Body of pancreas (tissue), 4 donors: ENCODE measurements around the gene RGS10. TPM values are rescaled to one million over a fixed set of nuclear protein-coding genes. Genes with fewer than 3 reads are reported as not detected.

ENCODE experiments used
- ATAC-seq: fragments of 150-250 bp; one replicate; pipeline ENCODE4 v1.9.1; 2016
- DNase-seq, 4 donors: peaks; one replicate each; pipeline ENCODE4 v3.0.0-alpha.2; 2019
- H3K27ac ChIP-seq, 4 donors: fragments of 200-600 bp; sonication (generic); 1 replicate in 3 of 4; 2 replicates in 1 of 4; pipeline versions ENCODE4 v1.5.1 to v1.6.1; 2016 to 2019; ENCODE audit warnings: mild to moderate bottlenecking in 1 of 4, mixed read lengths in 1 of 4, moderate library complexity in 1 of 4
- H3K27me3 ChIP-seq, 2 donors: fragments of 200-600 bp; sonication (generic); one replicate each; pipeline ENCODE4 v1.6.0; 2016; ENCODE audit warnings: mild to moderate bottlenecking in 1 of 2
- H3K36me3 ChIP-seq, 2 donors: fragments of 200-600 bp; sonication (generic); replicated peaks in 1 of 2; 2 replicates each; pipeline ENCODE4 v1.5.1; 2016; ENCODE audit warnings: low read depth in 2 of 2; ENCODE audit not compliant: insufficient read depth in 1 of 2
- H3K4me1 ChIP-seq: fragments of 200-600 bp; sonication (generic); one replicate; pipeline ENCODE4 v1.6.0; 2016
- H3K4me3 ChIP-seq, 2 donors: fragments of 200-600 bp; sonication (generic); 1 replicate in 1 of 2; 2 replicates in 1 of 2; pipeline ENCODE4 v1.5.1; 2016 to 2019
- H3K9me3 ChIP-seq, 3 donors: fragments of 200-600 bp; sonication (generic); 1 replicate in 2 of 3; 2 replicates in 1 of 3; pipeline ENCODE4 v1.5.1; 2016
- POLR2A ChIP-seq, 3 donors: fragments of 450-650 bp; IDR thresholded peaks; one replicate each; pipeline ENCODE4 v1.6.1; 2016; ENCODE audit warnings: antibody characterized with exemption in 3 of 3, mild to moderate bottlenecking in 2 of 3
- WGBS, 2 donors: methylation state at CpG; one replicate each; pipeline ENCODE4 v1.1.5; 2017; 5-methylcytosine and 5-hydroxymethylcytosine counted together
- intact Hi-C: fragments of 100-400 bp; cut with DNase I; formaldehyde crosslinking; loops from one replicate; pipeline ENCODE4 v1.15.1; 2023
- total RNA-seq, 2 donors: library from RNA; depleted of rRNA; stranded (reverse); fragments of >200 nt; gene quantifications; one replicate each; pipeline ENCODE4 v1.1.0, GENCODE V29; 2016
- TF ChIP-seq, protein P1 (sequence below), 7 experiments: fragments of 450-650 bp in 4 of 7; fragments of 200-600 bp in 3 of 7; sonication (generic) in 3 of 7; IDR thresholded peaks; one replicate each; pipeline ENCODE4 v1.5.1; 2016 to 2019; ENCODE audit warnings: antibody characterized with exemption in 7 of 7

Gene RGS10
- total RNA-seq, 2 donors from 2014 or later: 13.2 to 21.3 TPM

DNA sequence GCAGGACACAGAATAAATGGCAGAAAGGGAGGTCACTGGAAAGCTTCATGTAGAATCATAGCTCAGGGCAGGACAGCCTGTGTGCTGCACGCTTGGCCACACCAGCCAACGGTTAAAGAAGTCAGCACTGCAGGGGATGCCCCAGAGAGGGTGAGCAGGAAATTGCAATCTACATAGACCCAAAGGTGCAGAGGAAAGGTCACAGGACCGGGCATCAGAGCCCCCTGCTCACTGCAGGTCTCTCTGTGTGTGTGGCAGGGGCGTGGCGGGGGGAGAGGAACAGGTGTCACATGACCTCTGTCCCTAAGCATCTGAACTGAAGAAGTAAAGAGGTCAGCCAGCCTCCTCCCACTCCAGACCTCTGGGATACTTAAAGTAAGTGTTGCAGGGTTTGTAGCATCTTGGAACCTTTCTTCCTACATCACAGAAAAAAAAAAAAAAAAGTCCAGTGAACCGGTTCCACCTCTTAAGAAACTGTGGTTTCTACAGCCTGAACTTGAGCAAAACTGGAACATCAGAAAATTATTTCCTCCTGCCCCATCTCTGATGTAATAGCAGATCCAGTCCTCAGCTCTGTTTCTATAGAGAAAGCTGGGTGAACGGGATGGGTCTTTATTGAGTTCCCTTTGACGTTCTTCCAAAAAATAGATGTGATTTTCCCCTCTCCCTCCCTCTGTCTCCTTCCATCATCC, 64.3 kb downstream of the RGS10 start:
- Histone ChIP-seq H3K27ac (no peak overlapping the region), H3K4me3 (no peak overlapping the region), H3K4me1 (no peaks in the 10 kb centered on the region), H3K36me3 (no peaks in the 10 kb centered on the region), H3K9me3 (no peaks in the 10 kb centered on the region), H3K27me3 (no peaks in the 10 kb centered on the region)
- DNase-seq (no peak), ATAC-seq (no peak)
- intact Hi-C loops: no loop called here
- 45 to 54% methylated on average over 8 of the region's 8 CpGs for WGBS, 2 donors
- no peak for TF ChIP-seq POLR2A (IDR thresholded peaks at IDR 0.05)
- TF ChIP-seq, protein P1, sequence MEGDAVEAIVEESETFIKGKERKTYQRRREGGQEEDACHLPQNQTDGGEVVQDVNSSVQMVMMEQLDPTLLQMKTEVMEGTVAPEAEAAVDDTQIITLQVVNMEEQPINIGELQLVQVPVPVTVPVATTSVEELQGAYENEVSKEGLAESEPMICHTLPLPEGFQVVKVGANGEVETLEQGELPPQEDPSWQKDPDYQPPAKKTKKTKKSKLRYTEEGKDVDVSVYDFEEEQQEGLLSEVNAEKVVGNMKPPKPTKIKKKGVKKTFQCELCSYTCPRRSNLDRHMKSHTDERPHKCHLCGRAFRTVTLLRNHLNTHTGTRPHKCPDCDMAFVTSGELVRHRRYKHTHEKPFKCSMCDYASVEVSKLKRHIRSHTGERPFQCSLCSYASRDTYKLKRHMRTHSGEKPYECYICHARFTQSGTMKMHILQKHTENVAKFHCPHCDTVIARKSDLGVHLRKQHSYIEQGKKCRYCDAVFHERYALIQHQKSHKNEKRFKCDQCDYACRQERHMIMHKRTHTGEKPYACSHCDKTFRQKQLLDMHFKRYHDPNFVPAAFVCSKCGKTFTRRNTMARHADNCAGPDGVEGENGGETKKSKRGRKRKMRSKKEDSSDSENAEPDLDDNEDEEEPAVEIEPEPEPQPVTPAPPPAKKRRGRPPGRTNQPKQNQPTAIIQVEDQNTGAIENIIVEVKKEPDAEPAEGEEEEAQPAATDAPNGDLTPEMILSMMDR (IDR thresholded peaks at IDR 0.05): no peak

DNA sequence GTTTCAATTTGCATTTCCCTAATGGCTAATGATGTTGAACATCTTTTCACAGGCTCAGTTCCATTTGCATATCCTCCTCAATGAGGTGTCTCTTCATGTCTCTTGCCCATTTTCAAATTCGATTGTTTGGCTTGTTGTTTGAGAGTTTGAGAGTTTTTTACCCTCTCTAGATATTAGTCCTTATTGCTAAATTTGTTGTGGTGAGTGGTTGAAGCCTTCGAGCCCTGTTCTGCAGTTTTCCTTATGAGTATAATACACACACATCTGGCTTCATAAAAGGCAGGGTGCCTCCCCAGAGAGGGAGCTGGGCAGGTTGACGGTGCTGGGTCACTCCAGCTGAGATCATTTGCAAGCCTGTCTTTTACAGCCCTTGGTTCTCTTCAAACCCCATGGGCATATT, 65.1 kb downstream of the RGS10 start:
- no peak overlapping the region for H3K27ac ChIP-seq
- no peak overlapping the region for H3K4me3 ChIP-seq
- no peaks in the 10 kb centered on the region for H3K9me3 ChIP-seq
- TF ChIP-seq POLR2A (IDR thresholded peaks at IDR 0.05): no peak
- 60 to 61% methylated on average over 3 of the region's 3 CpGs for WGBS, 2 donors
- DNase-seq: no peak
- H3K4me1 ChIP-seq: no peaks in the 10 kb centered on the region
- intact Hi-C loops: no loop called here
- no peaks in the 10 kb centered on the region for H3K36me3 ChIP-seq
- H3K27me3 ChIP-seq: no peaks in the 10 kb centered on the region
- no peak for ATAC-seq

DNA sequence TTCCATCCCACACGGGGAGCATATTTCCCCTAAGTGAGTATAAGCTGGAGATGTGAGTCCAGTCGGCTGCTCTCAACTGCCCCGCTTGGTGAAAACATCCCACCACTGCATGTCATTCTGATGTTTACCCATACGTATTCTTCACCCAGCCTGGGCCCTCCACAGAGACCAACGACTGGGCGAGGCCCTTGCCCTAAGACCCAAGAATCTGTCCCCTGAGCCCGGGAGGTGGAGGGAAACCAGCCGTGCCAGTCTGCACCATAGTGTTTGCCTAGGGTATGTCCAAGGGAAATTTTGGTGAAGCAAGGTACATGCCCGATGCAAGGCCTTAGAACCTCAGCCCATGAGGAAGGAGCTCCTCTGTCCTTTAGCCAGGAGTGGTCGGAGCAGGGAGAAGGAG, 67.9 kb downstream of the RGS10 start:
- intact Hi-C loops: no loop called here
- H3K27me3 ChIP-seq: no peaks in the 10 kb centered on the region
- no peak overlapping the region for H3K27ac ChIP-seq
- no peak for ATAC-seq
- WGBS, 2 donors: 74 to 87% methylated on average over 9 to 10 of the region's 10 CpGs
- DNase-seq: no peak
- no peak overlapping the region for H3K4me3 ChIP-seq
- no peaks in the 10 kb centered on the region for H3K36me3 ChIP-seq
- H3K9me3 ChIP-seq: no peaks in the 10 kb centered on the region
- no peaks in the 10 kb centered on the region for H3K4me1 ChIP-seq
- TF ChIP-seq, protein P1 (IDR thresholded peaks at IDR 0.05): no peak
- TF ChIP-seq POLR2A (IDR thresholded peaks at IDR 0.05): no peak

DNA sequence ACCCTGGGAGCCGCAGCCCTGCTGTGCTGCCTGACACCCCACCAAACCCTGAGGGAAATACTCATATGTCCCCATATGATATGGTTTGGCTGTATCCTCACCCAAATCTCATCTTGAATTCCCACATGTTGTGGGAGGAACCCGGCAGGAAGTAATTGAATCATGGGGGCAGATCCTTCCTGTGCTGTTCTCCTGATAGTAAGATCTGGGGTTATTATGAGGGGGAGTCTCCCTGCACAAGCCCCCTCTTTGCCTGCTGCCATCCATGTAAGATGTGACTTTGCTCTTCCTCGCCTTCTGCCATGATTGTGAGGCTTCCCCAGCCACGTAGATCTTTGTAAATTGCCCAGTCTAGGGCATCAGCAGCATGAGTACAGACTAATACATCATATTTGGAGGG, 68.7 kb downstream of the RGS10 start:
- no peaks in the 10 kb centered on the region for H3K36me3 ChIP-seq
- no peak for ATAC-seq
- no peaks in the 10 kb centered on the region for H3K9me3 ChIP-seq
- no peak overlapping the region for H3K27ac ChIP-seq
- no peak for DNase-seq
- 89 to 100% methylated on average over 2 to 4 of the region's 4 CpGs for WGBS, 2 donors
- no peaks in the 10 kb centered on the region for H3K4me1 ChIP-seq
- TF ChIP-seq POLR2A (IDR thresholded peaks at IDR 0.05): no peak
- TF ChIP-seq, protein P1 (IDR thresholded peaks at IDR 0.05): no peak
- intact Hi-C loops: no loop called here
- H3K27me3 ChIP-seq: no peaks in the 10 kb centered on the region
- no peak overlapping the region for H3K4me3 ChIP-seq

DNA sequence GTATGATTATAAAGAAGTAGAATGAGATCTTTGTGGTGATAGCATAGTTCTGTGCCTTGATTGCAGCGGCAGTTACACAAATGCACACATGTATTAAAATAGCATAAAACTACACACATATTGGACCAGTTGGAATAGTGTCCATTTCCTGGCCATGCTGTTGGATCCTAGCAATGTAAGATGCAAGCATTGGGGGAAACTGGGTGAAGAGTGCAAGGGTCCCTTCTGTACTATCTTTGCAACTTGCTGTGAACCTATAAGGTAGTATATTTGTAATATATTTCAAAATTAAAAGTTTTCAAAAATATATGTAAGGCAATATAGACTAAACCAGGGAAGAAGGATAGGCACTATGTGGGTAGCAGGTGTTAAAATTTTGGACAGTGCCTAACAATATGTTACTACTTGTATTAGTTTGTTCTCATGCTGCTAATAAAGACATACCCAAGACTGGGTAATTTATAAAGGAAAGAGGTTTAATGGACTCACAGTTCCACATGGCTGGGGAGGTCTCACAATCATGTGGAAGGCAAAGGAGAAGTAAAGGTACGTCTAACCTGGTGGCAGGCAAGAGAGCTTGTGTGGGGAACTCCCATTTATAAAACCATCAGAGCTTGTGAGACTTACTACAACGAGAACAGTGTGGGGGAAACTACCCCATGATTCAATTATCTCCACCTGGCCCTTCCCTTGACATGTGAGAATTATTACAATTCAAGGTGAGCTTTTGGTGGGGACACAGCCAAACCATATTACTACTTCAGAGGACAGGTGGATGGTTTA, 71.4 kb downstream of the RGS10 start:
- H3K9me3 ChIP-seq: no peaks in the 10 kb centered on the region
- intact Hi-C loops: no loop called here
- DNase-seq (no peak), ATAC-seq (no peak)
- no peaks in the 10 kb centered on the region for H3K27me3 ChIP-seq
- 75 to 77% methylated on average over 3 of the region's 3 CpGs for WGBS, 2 donors
- TF ChIP-seq POLR2A (IDR thresholded peaks at IDR 0.05): no peak
- TF ChIP-seq, protein P1 (IDR thresholded peaks at IDR 0.05): no peak
- H3K27ac ChIP-seq: no peak overlapping the region
- no peaks in the 10 kb centered on the region for H3K4me1 ChIP-seq
- no peaks in the 10 kb centered on the region for H3K36me3 ChIP-seq
- H3K4me3 ChIP-seq: no peak overlapping the region
